AG04450 (cell line): ENCODE measurements around the gene SCGB3A1. TPM values are rescaled to one million over a fixed set of nuclear protein-coding genes. Genes with fewer than 3 reads are reported as not detected.

ENCODE experiments used
- CTCF ChIA-PET: fragments of 300-600, 350-600 bp; formaldehyde crosslinking; extraction: SDS; loops from one replicate; lab custom pipeline; 2022; ENCODE audit warnings: antibody characterized with exemption, inconsistent platforms; lab: Charles Lee
- POLR2A ChIA-PET: fragments of 350-600 bp; formaldehyde crosslinking; extraction: SDS; loops from one replicate; lab custom pipeline; 2021; ENCODE audit warnings: antibody characterized with exemption, inconsistent platforms; lab: Yijun Ruan, JAX
- DNase-seq: peaks from one replicate; pipeline ENCODE4 v3.0.0-alpha.2; 2011; ENCODE audit warnings: low read depth, low spot score
- H3K27ac ChIP-seq: one replicate; pipeline ENCODE4 v1.5.1; 2012; ENCODE audit warnings: low read depth, low read length, control low read depth
- H3K27me3 ChIP-seq: one replicate; pipeline ENCODE4 v1.6.0; 2012; ENCODE audit warnings: low read length; ENCODE audit not compliant: control insufficient read depth, insufficient read depth
- H3K4me3 ChIP-seq: 2 replicates; pipeline ENCODE4 v1.5.1; 2011; ENCODE audit warnings: mild to moderate bottlenecking, low read depth, low read length, control low read depth
- H3K9me3 ChIP-seq: 2 replicates; pipeline ENCODE4 v1.5.1; 2012; ENCODE audit warnings: low read length; ENCODE audit not compliant: control insufficient read depth, insufficient read depth
- polyA plus RNA-seq: library from polyadenylated mRNA; depleted of rRNA; stranded (reverse); fragments of >200 nt; gene quantifications from 2 replicates; pipeline ENCODE4 v1.2.3, GENCODE V29; 2011
- TF ChIP-seq, protein P1 (sequence below): IDR thresholded peaks from 2 replicates; pipeline ENCODE4 v1.5.1; 2011; ENCODE audit warnings: low read depth, low read length, control low read depth, inconsistent platforms

SCGB3A1 gene
- polyA plus RNA-seq, 1 experiment: not detected

- no peak for DNase-seq
- ChIA-PET CTCF (no interaction called here), POLR2A (no interaction called here)
- Histone ChIP-seq H3K27ac (no peak overlapping the region), H3K27me3 (peaks cover 3% of the 10 kb centered on the region), H3K9me3 (no peaks in the 10 kb centered on the region; the same call in 1 of the 2 replicates), H3K4me3 (no peak overlapping the region)
- TF ChIP-seq, protein P1, sequence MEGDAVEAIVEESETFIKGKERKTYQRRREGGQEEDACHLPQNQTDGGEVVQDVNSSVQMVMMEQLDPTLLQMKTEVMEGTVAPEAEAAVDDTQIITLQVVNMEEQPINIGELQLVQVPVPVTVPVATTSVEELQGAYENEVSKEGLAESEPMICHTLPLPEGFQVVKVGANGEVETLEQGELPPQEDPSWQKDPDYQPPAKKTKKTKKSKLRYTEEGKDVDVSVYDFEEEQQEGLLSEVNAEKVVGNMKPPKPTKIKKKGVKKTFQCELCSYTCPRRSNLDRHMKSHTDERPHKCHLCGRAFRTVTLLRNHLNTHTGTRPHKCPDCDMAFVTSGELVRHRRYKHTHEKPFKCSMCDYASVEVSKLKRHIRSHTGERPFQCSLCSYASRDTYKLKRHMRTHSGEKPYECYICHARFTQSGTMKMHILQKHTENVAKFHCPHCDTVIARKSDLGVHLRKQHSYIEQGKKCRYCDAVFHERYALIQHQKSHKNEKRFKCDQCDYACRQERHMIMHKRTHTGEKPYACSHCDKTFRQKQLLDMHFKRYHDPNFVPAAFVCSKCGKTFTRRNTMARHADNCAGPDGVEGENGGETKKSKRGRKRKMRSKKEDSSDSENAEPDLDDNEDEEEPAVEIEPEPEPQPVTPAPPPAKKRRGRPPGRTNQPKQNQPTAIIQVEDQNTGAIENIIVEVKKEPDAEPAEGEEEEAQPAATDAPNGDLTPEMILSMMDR: no peak
These were observed 11.3 kb upstream of the SCGB3A1 start for GRCh38 chr5:180602481-180603075.

DNA sequence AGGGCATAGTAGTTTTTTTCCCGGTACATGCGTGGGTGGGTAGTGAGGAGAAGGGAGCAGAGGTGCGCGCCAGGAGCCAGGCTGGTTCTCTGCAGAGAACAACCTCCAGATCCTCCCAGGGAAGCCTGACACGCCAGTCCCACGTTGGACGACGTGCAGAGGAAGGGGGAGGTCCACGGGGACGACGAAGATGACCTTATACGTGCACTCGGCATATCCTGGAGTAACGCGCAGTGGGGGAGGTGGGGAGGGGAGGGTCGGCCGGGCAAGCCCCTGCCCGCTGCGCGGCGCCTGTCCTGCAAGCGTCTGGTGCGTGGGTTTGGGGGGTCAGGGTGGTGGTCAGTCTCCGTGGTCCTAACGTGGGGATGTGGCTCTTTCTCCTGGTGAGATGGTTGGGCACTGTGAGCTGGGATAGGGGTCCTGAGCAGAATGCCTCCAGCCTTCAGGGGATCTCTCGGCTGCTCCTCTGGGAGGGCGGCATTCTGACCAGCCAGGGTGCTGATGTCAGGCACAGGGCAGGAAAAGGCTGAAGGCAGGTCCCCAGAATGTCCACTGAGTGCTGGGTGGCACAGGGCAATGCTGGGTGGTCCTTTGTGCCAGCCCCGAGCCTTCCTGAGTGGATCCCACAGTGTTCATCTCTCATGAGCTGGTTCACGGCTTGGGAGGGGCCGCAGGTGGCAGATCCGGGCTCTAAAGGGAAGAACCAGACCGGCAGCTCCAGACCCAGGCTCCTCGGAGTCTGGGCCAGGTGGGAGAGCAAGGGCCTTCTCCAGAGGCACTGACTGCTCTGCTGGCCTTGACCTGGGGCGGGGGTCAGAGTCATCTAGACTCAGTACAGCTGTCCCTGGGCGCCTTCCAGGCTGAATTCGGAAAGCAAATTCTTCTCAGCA, 10.5 kb upstream of the SCGB3A1 start:
- ChIA-PET POLR2A (no interaction called here), CTCF (no interaction called here)
- no peak overlapping the region for H3K27ac ChIP-seq
- no peaks in the 10 kb centered on the region; the same call in 1 of the 2 replicates for H3K9me3 ChIP-seq
- TF ChIP-seq, protein P1: no peak
- peaks cover 3% of the 10 kb centered on the region for H3K27me3 ChIP-seq
- H3K4me3 ChIP-seq: no peak overlapping the region
- no peak for DNase-seq

DNA sequence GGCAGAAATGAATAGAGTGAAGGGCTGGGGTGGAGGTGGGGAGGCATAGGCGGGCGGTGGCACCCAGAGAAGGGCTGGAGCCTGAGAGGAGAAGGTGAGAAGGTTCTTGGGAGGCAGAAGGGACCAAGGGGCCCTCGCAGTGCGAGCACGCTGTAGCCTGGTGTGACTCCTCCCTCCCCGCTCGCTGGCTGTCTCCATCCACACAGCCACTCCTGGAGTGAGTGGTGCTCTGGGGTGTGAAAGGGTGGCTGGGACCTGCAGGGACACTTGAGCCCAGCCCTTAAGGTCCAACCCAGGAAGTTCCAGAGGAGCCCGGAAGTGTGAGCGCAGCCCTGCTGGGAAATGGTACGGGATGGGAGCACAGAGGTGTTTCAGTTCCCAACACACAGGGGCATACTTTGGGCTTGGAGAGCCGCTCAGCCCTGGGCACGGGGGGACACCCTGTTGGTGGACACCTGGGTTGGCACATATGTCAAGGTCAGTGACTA, 9.3 kb upstream of the SCGB3A1 start:
- H3K9me3 ChIP-seq: no peaks in the 10 kb centered on the region; the same call in 1 of the 2 replicates
- TF ChIP-seq, protein P1: no peak
- ChIA-PET POLR2A (no interaction called here), CTCF (no interaction called here)
- H3K27ac ChIP-seq: no peak overlapping the region
- H3K27me3 ChIP-seq: peaks cover 3% of the 10 kb centered on the region
- H3K4me3 ChIP-seq: no peak overlapping the region
- DNase-seq: no peak

- POLR2A ChIA-PET: no interaction called here
- no peak for DNase-seq
- TF ChIP-seq, protein P1: no peak
- Histone ChIP-seq H3K27ac (no peak overlapping the region), H3K4me3 (no peak overlapping the region), H3K9me3 (no peaks in the 10 kb centered on the region; the same call in 1 of the 2 replicates), H3K27me3 (peaks cover 3% of the 10 kb centered on the region)
- CTCF ChIA-PET: no interaction called here
These were observed 8.8 kb upstream of the SCGB3A1 start for GRCh38 chr5:180599981-180600553.
